GM19025 (cell line): ENCODE results near the gene NFATC3.

Experiments used
- ATAC-seq: cut with Tn5 transposase; IDR thresholded peaks from one replicate; pipeline ENCODE4 v1.9.1; 2021; ENCODE audit warnings: mild to moderate bottlenecking, low read depth, moderate library complexity; ENCODE audit not compliant: unreplicated experiment

Gene NFATC3

GRCh38 chr16:68072038-68072695 lies 13.0 kb upstream of the NFATC3 start:
- no peak for ATAC-seq

- ATAC-seq = no peak
Measured at GRCh38 chr16:68073902-68074760, 11.0 kb upstream of the NFATC3 start.

DNA sequence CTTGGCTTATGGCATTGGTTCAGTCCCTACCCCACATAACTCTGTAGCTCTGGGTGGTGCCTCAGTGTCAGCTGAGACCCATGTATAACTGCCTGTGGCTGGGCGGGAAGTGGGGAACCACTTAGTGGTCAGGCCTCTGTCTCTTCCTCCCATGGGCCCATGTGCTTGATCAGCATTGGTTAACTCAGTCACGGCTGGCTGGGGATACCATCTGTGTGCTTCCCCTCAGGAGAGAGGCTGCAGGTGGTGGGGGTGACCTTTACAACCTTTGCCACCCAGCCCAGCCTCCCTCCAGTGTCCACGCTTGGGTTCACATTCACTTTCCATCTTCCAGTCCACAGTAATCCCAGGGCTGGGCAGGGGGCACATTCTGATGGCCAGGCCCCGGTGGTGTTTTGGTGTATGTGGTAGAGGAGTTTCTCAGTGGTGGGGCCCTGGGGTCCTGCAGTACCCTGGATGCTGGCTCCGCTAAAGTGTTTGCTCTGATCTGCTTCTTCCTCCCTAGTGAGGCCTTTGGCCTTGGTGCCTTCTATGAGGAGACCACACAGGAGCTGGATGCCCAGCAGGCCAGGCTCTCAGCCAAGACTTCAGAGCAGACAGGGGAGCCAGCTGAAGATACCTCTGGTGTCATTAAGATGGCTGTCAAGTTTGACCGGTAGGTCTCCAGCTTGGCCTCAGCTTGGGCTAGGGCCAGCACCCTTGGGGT lies 10.2 kb upstream of the NFATC3 start:
- ATAC-seq = peak; percentile 75

DNA sequence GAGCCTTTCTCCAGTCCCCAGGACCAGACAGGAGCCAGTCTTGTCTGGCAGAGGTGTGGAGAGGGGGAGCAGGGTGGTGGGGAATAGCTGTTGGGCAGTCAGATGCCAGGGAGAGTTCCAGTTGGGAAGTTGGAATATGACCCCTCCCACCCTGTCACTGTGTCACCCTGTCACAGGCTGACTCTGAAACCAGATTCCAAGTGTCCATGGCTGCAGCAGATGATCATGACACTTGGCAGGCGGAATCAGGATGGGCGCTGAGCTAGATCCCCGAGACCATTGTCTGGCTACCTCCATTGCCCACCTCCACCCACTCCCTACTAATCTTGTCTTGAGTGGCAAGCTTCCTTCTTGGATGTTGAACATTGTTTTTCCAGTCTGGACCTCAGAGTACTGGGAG lies 9.2 kb upstream of the NFATC3 start:
- no peak for ATAC-seq

DNA sequence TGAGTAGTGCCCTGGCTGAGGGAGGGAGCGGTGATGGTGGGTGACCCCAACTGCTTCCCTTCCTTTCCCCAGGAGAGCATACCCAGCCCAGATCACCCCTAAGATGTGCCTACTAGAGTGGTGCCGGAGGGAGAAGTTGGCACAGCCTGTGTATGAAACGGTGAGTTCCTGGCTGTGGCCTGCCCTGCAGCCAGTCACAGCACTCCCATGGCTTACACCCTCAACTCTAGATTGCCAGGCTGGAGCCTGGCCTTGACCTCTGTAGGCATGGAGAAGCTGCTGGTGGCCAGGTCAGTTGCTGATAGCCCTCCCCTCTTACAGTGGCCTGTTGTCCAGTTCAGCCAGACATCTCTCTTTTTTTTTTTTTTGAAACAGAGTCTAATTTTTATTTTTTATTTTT lies 8.6 kb upstream of the NFATC3 start:
- ATAC-seq = no peak

GRCh38 chr16:68077866-68078700 lies 7.1 kb upstream of the NFATC3 start:
- no peak for ATAC-seq

DNA sequence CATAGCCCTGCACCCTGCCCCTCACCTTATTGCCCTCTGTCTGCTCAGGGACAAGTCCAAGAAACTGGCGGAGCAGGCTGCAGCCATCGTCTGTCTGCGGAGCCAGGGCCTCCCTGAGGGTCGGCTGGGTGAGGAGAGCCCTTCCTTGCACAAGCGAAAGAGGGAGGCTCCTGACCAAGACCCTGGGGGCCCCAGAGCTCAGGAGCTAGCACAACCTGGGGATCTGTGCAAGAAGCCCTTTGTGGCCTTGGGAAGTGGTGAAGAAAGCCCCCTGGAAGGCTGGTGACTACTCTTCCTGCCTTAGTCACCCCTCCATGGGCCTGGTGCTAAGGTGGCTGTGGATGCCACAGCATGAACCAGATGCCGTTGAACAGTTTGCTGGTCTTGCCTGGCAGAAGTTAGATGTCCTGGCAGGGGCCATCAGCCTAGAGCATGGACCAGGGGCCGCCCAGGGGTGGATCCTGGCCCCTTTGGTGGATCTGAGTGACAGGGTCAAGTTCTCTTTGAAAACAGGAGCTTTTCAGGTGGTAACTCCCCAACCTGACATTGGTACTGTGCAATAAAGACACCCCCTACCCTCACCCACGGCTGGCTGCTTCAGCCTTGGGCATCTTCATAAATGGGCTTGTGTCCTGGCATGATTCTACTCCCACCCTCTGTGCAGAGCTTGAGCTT lies 6.3 kb upstream of the NFATC3 start:
- no peak for ATAC-seq

DNA sequence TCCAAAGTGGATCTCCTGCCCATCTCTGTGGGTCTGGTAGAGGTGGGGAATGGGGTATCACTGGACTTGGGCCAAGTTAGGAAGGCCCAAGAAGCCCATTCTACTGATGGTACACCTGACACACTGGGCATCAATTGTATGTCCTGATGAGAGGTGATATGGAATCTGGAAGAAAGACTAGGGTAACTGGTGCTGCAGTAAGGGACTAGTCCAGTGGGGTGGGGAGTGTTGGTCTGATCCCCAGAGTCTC lies 5.9 kb upstream of the NFATC3 start:
- no peak for ATAC-seq

DNA sequence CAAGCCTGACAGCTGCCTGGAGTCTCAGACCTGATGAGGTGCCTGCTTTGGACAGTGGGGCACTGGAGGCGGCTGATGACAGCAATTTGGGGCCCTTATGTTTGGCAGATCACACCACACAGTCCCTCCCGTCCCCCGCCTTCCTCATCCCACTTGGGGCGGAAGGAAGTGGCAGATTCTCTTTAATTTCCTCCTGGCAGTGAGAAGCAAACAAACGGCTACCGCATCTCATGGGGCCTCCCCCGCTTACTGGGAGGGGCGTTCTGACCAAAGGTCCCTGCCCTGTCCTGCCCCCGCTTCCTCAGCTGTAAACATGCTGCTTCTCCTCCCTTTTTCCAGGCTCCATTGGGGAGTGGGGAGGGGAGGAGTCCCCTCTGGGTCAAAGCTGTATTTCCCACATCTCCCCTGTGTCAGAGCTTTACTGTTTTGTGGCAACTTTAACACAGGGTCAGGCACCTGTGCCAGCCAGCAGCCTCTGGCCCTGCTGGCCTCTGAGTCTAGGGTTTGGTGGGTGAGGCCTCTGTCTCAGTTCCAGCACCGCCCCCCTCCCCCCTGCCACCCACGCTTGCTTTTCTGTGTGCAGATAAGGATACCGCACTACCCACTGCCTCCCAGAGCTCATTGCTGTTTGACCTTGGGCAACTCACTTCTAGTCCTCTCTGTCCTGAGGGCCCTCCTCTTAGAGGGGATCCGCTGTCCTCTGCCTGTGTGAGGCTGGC lies 5.4 kb upstream of the NFATC3 start:
- ATAC-seq = no peak

- ATAC-seq = no peak
Measured at GRCh38 chr16:68081861-68082628, 3.1 kb upstream of the NFATC3 start.

- no peak for ATAC-seq
Measured at GRCh38 chr16:68082629-68083238, 2.4 kb upstream of the NFATC3 start.

DNA sequence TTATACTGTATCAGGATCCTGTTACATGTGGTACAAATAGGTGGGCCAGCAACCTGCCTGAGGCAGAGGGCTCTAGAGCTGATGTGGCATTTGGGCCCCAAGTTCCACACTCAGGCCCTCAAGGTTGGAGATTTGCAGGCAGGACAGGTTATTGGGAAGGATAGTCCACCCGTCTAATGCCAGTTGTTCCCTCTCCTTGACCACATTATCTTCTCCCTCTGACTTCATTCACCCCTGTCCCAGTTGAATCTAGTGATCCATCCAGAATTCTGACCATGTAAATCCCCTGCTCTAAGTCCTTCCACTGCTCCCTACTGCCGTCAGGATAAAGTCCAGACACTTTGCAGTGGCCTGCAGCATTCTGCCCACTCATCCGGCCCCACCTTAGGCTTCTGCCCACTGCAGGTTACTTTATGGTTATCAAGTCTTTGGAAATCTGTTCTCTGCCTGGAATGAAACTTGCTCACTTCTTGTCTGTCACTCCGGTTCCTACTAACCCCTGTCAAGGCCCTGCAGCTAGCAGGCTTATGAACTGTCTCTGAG lies 1.9 kb upstream of the NFATC3 start:
- ATAC-seq = no peak

DNA sequence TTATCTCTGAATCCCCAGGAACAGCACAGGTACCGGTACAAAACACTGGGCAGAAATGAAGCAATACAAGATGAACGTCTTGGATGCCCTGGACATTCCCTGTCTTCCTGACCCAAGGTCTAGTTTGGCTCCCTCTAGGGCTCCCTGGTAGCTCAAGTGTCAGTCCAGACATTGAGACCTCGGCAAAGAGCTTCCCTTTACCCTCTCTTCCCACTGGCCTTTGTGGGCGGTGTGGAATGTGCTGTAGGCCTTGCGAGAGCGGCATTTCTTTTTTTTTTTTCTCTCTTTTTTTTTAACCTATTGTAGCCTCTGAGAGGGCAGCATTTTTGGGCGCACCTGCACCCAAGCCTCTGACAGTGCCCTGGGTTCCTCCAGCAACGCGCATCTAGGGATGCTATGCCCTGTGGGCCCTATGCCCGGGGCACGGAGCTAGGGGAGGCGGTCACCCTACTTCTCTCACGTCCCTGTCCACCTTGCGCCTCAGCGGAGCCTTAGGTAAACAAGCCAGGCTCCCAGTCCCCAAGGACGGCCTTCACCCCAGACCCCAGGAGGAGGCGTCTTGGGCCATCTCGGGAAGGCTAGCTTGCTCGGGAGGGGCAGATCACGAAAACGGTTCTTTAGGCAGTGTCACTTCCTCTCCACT lies 1.2 kb upstream of the NFATC3 start:
- ATAC-seq = no peak

DNA sequence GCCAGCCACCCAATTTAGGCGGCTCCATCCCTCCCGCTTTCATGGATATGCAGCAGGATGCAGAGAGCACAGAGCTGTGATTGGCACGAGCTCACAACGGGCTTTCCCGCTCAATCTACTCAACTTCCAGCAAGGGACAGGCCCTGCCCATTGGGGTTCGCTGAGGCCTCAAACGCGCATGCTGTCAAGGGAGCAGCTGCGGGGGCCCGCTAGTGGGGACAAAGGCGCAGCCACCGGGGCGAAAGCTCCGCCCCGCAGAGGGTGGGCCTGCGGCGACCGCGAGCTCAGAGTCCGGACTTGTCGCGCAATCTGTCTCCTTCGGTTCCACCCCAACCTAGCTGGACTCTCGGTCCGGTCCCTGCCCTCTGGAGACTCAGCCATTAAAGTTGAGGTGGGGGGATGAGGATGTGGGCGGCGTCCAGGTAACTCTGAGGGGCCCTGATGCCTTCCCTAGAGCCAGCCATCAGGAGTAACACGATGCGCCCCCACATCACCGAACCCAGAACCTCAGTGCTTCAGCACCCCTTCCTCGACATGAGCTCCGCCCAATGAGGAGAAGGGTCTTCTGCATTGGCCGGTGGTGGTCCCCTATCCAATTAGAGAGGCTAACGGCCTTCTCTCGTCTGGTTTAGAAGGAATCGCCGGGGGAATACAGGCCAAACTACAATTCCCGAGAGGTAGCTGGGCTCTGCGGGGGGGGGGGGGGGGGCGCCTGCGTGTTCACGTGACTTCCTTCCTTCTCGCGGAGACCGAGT lies 489 bp upstream of the NFATC3 start:
- peak; percentile 56 for ATAC-seq

DNA sequence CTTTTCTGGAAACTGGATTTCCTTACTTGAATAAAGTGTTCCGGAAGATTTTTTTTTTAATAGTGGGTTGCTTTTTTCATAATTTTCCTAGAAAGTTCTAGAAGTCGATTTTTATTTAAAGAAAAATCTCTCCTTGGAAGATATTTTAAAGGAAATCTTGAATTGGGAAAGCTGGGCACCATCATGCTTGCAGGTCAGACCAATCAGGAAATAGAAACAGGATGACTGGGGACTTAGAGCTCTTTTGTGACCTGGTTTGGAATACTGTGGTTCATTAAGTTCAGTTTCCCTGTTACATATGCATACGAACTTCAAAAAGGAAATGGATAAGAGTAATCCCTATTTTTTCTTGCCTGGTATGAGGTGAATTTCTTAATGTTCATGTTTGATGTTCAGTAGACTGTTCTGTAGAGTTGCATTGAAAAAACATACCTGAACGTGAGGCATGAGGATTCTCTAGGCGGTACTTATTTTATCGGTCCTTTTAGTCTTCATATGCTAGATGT lies 1.2 kb downstream of the NFATC3 start:
- ATAC-seq = no peak

GRCh38 chr16:68086860-68087268 lies 1.7 kb downstream of the NFATC3 start:
- no peak for ATAC-seq

DNA sequence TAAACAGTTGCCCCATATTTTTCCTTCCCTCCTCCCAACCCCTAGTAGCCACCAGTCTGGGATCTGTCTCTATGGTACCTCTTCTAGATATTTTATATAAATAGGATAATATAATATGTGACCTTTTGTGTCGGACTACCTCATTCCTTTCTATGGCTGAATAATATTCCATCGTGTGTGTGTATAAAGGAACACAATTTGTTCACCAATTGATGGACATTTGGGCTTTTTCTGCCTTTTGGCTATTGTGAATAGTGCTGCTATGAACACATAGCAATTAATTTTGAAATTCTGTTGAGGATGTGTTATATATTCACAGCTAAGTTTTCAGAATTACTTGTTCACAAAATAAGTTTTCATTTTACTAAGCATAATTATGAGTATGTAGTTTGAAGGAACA lies 2.5 kb downstream of the NFATC3 start:
- no peak for ATAC-seq
